Activated naive CD4-positive, alpha-beta T cell treated with anti-CD3 and anti-CD28 coated beads for 36 hours (primary cell): ENCODE results near the gene FMO1. TPM values are rescaled to one million over a fixed set of nuclear protein-coding genes. Genes with fewer than 3 reads are reported as not detected.
A peak's percentile ranks its signal among the peaks of the same experiment; 100 is the strongest.
"Not testable (repeated sequence)": the region's sequence is repeated elsewhere in the genome, so short reads cannot be mapped to it uniquely, and the experiment has no call there.

Experiments used
- CTCF ChIA-PET: fragments of 350-600 bp; sonication (Branson Sonifier 250); formaldehyde crosslinking; loops from one replicate; lab custom pipeline; 2021; ENCODE audit warnings: antibody characterized with exemption; lab: Charles Lee
- DNase-seq: peaks from one replicate; pipeline ENCODE4 v3.0.0-alpha.2; 2020
- H3K27ac Mint-ChIP-seq: one replicate; pipeline ENCODE4 v1.8.0; 2021; ENCODE audit warnings: mild to moderate bottlenecking, mixed read lengths
- H3K27me3 Mint-ChIP-seq: one replicate; pipeline ENCODE4 v1.8.0; 2021; ENCODE audit warnings: low read depth, mixed read lengths
- H3K36me3 Mint-ChIP-seq: one replicate; pipeline ENCODE4 v1.8.0; 2021; ENCODE audit warnings: low read depth, mixed read lengths
- H3K4me1 Mint-ChIP-seq: one replicate; pipeline ENCODE4 v1.8.0; 2021; ENCODE audit warnings: low read depth, mixed read lengths
- H3K4me3 Mint-ChIP-seq: one replicate; pipeline ENCODE4 v1.8.0; 2021; ENCODE audit warnings: mild to moderate bottlenecking, moderate library complexity, mixed read lengths
- H3K9me3 Mint-ChIP-seq: one replicate; pipeline ENCODE4 v1.8.0; 2021; ENCODE audit warnings: mixed read lengths
- intact Hi-C: fragments of 100-400 bp; cut with micrococcal nuclease; formaldehyde crosslinking; loops from one replicate; pipeline ENCODE4 v1.15.1; 2023
- total RNA-seq, 2 experiments: library from RNA; stranded (reverse); gene quantifications; one replicate each; pipeline ENCODE4 v1.2.3, GENCODE V29; 2021

Gene FMO1
- total RNA-seq, 2 experiments from 2014 or later = not detected

DNA sequence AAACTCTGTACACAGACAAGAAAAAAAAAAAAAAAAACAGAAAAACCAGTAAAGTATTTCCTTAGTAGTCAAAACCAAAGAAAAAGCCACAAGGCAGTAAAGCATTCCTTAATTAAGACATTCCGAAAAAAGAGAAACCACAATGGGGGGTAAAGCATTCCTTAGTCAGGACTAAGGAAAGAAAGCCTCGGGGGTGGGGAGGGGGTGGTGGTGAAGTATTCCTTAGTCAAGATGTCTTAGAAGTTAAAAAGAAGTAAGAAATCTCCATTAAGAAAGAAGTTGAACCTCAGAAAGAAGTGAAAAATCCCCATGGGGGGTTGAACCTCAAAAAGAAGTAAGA lies 28.2 kb upstream of the FMO1 start:
- Mint-ChIP-seq H3K4me1 (peaks cover 2% of the 10 kb centered on the region), H3K9me3 (peaks cover 1% of the 10 kb centered on the region), H3K27ac (no peak overlapping the region), H3K27me3 (peaks cover 3% of the 10 kb centered on the region), H3K4me3 (no peak overlapping the region), H3K36me3 (no peaks in the 10 kb centered on the region)
- intact Hi-C loops = no loop called here
- no peak for DNase-seq
- CTCF ChIA-PET = no interaction called here

DNA sequence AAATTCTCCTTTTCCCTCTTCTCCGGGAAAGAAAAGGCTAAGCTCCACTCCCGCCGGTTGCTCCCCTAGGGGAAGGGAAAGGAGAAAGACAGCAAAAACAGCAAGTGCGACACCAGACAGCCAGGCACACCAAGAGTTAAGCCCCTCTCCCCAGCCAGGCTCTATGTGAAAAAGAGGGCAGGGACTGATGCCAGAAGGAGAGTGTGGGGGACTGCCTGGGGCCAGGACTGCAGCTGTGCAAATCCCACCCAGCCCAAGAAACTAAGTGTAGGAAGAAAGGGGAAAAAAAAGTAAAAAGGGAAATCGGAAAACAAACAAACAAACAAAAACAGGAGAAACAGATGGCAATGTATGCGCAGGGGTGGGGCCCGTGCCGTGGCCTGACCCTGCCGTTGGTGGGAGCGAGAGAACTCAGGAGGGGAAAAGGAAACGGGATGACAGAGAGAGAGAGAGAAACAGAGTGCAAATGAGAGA lies 27.7 kb upstream of the FMO1 start:
- DNase-seq = no peak
- no peak overlapping the region for H3K4me3 Mint-ChIP-seq
- H3K9me3 Mint-ChIP-seq = peaks cover 1% of the 10 kb centered on the region
- H3K27me3 Mint-ChIP-seq = peaks cover 3% of the 10 kb centered on the region
- H3K4me1 Mint-ChIP-seq = peaks cover 2% of the 10 kb centered on the region
- H3K36me3 Mint-ChIP-seq = no peaks in the 10 kb centered on the region
- no peak overlapping the region for H3K27ac Mint-ChIP-seq
- intact Hi-C loops = no loop called here
- CTCF ChIA-PET = no interaction called here

- Mint-ChIP-seq H3K27ac (no peak overlapping the region), H3K27me3 (peaks cover 3% of the 10 kb centered on the region), H3K4me1 (peaks cover 2% of the 10 kb centered on the region), H3K9me3 (peaks cover 1% of the 10 kb centered on the region), H3K36me3 (no peaks in the 10 kb centered on the region), H3K4me3 (no peak overlapping the region)
- no peak for DNase-seq
- CTCF ChIA-PET = interaction anchor here (1.9 kb wide), 1 partner anchor 92 kb away, joined by 5 read pairs; the partner anchor contains the start of gene FMO4
- intact Hi-C loops = no loop called here
Measured at GRCh38 chr1:171221665-171222591, 26.4 kb upstream of the FMO1 start.

GRCh38 chr1:171222936-171223335 lies 25.4 kb upstream of the FMO1 start:
- Mint-ChIP-seq H3K4me3 (no peak overlapping the region), H3K27ac (no peak overlapping the region), H3K27me3 (peaks cover under 1% of the 10 kb centered on the region), H3K9me3 (peaks cover 1% of the 10 kb centered on the region), H3K4me1 (peaks cover 2% of the 10 kb centered on the region), H3K36me3 (no peaks in the 10 kb centered on the region)
- no peak for DNase-seq
- intact Hi-C loops = no loop called here
- CTCF ChIA-PET = interaction anchor here (0.6 to 1.9 kb wide), 2 partner anchors 31 to 91 kb away, joined by 3 to 5 read pairs; partner anchors contain the start of gene FMO4

DNA sequence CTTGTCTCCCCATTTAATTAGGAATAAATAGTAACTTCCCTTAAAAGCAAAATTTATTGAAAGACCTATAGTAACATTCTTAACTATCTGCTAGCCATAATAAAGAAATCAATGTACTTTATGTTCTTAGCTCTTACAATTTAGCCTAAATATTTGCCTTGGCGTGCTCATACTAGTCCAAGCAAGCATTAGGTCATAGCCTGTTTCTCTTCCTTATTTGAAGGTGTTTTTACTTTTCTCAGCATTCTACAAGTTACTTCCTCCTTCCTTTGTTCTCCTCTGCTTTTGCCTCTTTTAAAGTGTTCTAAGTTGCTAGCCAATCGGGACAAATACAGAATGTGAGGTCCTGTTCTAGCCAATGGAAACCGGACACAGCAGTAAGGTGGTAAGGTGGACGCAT lies 24.0 kb upstream of the FMO1 start:
- H3K27ac Mint-ChIP-seq, H3K36me3 Mint-ChIP-seq, DNase-seq, CTCF ChIA-PET, H3K27me3 Mint-ChIP-seq, intact Hi-C loops, H3K4me3 Mint-ChIP-seq, H3K4me1 Mint-ChIP-seq, H3K9me3 Mint-ChIP-seq: not testable (repeated sequence)

DNA sequence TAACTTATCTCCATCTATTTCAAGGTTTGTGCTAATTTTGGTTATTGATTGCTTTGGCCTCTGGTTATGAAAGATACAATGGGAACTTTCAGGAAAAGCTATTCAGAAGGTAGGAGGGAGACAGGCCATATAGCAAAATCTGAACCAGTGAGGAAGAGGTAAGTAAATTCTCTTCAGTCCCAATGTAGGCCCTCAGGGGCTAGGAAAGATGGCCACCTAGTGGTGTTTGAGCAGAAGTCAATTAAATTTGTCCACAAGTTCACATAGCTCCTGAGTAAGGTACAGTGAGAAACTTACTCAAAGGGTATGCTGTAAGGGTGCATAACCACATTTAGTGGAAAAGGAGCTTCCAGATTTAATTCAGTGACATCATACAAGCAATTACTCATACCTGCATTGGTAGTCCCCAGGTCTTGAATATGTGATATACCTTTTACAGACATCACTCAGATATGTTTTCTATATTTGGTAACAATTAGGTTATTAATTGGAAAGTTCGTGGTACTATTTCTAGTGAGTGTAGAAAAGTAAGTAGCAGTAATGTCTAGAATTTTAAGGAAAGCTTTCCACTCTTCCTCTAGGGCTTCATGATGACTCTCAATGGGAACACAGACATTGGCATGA lies 21.4 kb upstream of the FMO1 start:
- H3K27ac Mint-ChIP-seq = no peak overlapping the region
- intact Hi-C loops = loop anchor here (1.0 to 5.0 kb wide), 3 partner anchors 85 to 260 kb away; partner anchors contain the start of gene FMO4
- CTCF ChIA-PET = interaction anchor here (0.8 to 2.5 kb wide), 12 partner anchors 9 to 1298 kb away, joined by 3 to 10 read pairs (median 4); partner anchors contain the start of gene FMO4

DNA sequence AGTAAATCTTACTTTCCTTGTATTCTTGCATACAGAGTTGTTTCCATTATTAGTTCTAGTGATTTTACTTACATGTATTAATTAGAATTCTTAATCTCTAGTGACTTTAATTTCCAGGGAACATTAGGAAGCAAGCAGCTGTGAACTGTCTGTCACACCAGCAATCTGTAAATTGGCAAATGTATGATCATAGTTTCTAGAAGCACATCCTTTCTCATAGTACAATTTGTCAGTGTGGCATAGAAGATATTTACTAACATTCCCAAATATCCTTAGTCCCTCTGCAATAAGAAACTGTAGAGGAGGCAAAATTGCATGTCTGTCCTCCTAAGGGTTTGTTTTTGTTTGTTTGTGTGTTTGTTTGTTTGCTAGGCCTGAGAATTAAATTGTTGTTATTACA lies 17.0 kb upstream of the FMO1 start:
- Mint-ChIP-seq H3K27me3 (peaks cover 5% of the 10 kb centered on the region), H3K4me3 (no peak overlapping the region), H3K36me3 (no peaks in the 10 kb centered on the region), H3K9me3 (peaks cover 4% of the 10 kb centered on the region), H3K27ac (no peak overlapping the region), H3K4me1 (no peaks in the 10 kb centered on the region)
- no peak for DNase-seq
- CTCF ChIA-PET = interaction anchor here (0.6 to 1.1 kb wide), 2 partner anchors 9 to 14 kb away, joined by 3 to 4 read pairs; no protein-coding TSS in a partner anchor
- intact Hi-C loops = no loop called here

More for the DNA sequence above, 21.4 kb upstream of the FMO1 start:
- H3K4me1 Mint-ChIP-seq = peaks cover 1% of the 10 kb centered on the region
- DNase-seq = peak; percentile 46
- H3K36me3 Mint-ChIP-seq = no peaks in the 10 kb centered on the region
- peaks cover 1% of the 10 kb centered on the region for H3K9me3 Mint-ChIP-seq
- no peaks in the 10 kb centered on the region for H3K27me3 Mint-ChIP-seq
- no peak overlapping the region for H3K4me3 Mint-ChIP-seq

GRCh38 chr1:171233183-171233582 lies 15.1 kb upstream of the FMO1 start:
- H3K36me3 Mint-ChIP-seq = no peaks in the 10 kb centered on the region
- CTCF ChIA-PET = interaction anchor here (1.4 kb wide), 1 partner anchor 80 kb away, joined by 5 read pairs; the partner anchor contains the start of gene FMO4
- H3K9me3 Mint-ChIP-seq = peaks cover 4% of the 10 kb centered on the region
- H3K4me1 Mint-ChIP-seq = no peaks in the 10 kb centered on the region
- no peak overlapping the region for H3K4me3 Mint-ChIP-seq
- no peak overlapping the region for H3K27ac Mint-ChIP-seq
- DNase-seq = no peak
- H3K27me3 Mint-ChIP-seq = peaks cover 16% of the 10 kb centered on the region
- intact Hi-C loops = no loop called here

DNA sequence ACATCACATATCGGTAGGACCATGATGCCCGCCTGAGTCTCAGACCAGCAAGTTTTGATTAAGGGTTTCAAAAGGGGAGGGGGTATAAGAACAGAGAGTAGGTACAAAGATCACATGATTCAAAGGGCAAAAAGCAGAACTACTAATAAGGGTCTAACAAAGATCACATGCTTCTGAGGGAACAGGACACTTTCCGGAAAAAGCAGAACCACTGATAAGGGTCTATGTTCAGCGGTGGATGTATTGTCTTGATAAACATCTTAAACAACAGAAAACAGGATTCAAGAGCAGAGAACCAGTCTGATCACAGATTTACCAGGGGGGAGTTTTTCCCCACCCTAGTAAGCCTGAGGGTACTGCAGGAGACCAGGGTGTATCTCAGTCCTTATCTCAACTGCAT lies 12.1 kb upstream of the FMO1 start:
- H3K4me3 Mint-ChIP-seq, H3K36me3 Mint-ChIP-seq, H3K27ac Mint-ChIP-seq, intact Hi-C loops, H3K4me1 Mint-ChIP-seq, DNase-seq: not testable (repeated sequence)
- Mint-ChIP-seq H3K9me3 (peaks cover 15% of the 10 kb centered on the region), H3K27me3 (peaks cover 33% of the 10 kb centered on the region)
- CTCF ChIA-PET = interaction anchor here (1.7 to 1.8 kb wide), 2 partner anchors 9 to 78 kb away, joined by 3 to 7 read pairs; partner anchors contain the start of gene FMO4

- intact Hi-C loops = no loop called here
- CTCF ChIA-PET = interaction anchor here (1.8 kb wide), 1 partner anchor 72 kb away, joined by 8 read pairs; no protein-coding TSS in a partner anchor
Measured at GRCh38 chr1:171243878-171244277, 4.4 kb upstream of the FMO1 start.

DNA sequence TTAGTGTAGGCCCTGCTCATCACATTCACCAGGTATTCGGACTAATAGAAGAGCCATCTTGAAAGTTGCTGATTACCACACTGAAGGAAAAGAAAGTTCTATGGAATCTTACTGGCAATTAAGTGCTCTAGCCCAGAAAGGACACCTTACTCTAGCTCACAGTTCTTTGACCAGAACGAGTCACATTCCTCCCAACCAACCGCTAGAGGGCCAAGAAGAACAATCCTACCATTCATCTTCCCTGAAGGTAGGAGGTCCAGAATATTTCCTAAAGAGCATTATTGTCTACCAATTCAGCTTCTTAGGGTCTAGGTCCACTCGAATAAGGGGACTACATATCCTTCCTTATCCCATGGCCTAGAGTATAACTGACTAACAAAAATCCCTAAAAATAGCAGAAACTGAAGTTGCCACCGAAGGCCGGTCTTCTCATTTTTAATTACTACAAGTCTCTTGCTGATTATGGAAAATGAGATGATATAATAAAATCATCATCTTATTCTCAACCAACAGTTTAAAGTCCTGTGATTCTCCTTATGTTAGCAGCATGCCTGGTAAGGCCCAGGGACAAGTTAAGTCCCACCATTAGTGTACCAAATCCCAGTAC lies 2.7 kb upstream of the FMO1 start:
- Mint-ChIP-seq H3K4me1 (no peaks in the 10 kb centered on the region), H3K27ac (no peak overlapping the region), H3K4me3 (no peak overlapping the region), H3K27me3 (peaks cover 21% of the 10 kb centered on the region), H3K9me3 (no peaks in the 10 kb centered on the region), H3K36me3 (no peaks in the 10 kb centered on the region)
- intact Hi-C loops = loop anchor here (1.0 kb wide), 2 partner anchors 69 to 471 kb away; partner anchors contain the start of gene FMO4
- DNase-seq = peak; percentile 31
- CTCF ChIA-PET = interaction anchor here (0.7 to 8.3 kb wide), 13 partner anchors 9 to 174 kb away, joined by 3 to 96 read pairs (median 5); partner anchors contain the start of gene FMO4

More at GRCh38 chr1:171243878-171244277, 4.4 kb upstream of the FMO1 start:
- peaks cover 10% of the 10 kb centered on the region for H3K9me3 Mint-ChIP-seq
- H3K4me3 Mint-ChIP-seq = no peak overlapping the region
- H3K36me3 Mint-ChIP-seq = no peaks in the 10 kb centered on the region
- H3K27ac Mint-ChIP-seq = no peak overlapping the region
- no peaks in the 10 kb centered on the region for H3K4me1 Mint-ChIP-seq
- H3K27me3 Mint-ChIP-seq = peaks cover 23% of the 10 kb centered on the region
- DNase-seq = no peak
